HuH-7 (cell line): Measurements from ENCODE around the gene DOLK.

ENCODE experiments used
- DNase-seq: peaks from one replicate; pipeline ENCODE4 v3.0.0; 2011; ENCODE audit warnings: low spot score

The DOLK gene

DNA sequence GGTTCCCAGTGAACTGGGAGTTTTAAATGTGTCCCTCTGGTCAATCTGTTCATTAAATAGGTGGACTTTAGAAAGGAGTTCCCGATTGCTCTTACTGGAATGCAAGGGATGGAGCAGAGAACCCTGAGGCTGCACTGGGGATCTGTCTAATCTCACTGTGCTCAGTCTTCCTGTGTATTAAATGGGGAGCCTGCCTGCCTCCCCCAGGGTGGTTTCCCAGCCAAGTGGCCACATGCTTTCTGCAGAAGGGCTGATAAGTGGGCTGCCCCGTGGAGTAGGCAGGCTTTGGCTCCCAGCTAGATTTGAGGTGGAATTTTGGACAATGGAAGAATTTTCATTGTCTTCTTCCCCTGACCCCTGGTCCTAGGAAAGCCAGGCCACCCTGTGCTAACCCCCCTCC is 40.7 kb downstream of the DOLK start:
- no peak for DNase-seq

DNA sequence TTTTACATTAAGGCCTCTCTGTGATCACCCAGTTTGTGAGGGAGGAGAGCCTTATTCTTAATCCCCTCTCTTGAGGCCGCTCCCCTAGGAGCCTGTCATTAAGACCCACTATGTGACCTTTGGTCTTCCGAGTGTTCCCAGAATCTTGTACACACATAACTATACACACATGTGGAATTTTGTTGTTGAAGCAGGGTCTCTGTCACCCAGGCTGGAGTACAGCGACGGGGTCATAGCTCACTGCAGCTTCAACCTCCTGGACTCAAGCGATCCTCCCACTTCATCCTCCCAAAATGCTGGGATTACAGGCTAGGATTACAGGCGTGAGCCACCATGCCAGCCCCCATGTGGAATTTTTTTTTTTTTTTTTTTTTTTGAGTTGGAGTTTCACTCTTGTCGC is 41.4 kb downstream of the DOLK start:
- no peak for DNase-seq

DNA sequence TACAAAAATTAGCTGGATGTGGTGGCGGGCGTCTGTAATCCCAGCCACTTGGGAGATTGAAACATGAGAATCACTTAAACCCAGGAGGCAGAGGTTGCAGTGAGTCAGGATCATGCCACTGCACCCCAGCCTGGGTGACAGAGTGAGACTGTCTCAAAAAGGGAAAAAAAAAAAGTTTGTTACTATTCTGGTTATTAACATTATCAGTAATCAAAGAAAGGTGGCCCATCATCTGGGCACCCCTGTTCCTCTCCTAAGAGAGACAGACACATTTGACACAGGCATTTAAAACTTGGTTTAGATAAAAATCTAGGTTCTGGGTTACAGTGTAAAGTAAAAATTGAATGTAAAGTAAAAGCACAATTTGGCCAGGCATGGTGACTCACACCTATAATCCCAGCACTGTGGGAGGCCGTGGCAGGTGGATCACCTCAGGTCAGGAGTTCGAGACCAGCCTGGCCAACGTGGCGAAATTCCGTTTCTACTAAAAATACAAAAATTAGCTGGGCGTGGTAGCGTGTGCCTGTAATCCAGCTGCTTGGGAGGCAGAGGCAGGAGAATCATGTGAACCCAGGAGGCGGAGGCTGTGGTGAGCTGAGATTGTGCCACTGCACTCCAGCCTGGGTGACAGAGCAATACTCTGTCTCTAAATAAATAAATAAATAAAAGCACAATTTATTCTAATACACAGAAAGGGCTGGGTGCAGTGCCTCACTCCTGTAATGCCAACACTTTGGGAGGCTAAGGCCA is 43.4 kb downstream of the DOLK start:
- DNase-seq: no peak

DNA sequence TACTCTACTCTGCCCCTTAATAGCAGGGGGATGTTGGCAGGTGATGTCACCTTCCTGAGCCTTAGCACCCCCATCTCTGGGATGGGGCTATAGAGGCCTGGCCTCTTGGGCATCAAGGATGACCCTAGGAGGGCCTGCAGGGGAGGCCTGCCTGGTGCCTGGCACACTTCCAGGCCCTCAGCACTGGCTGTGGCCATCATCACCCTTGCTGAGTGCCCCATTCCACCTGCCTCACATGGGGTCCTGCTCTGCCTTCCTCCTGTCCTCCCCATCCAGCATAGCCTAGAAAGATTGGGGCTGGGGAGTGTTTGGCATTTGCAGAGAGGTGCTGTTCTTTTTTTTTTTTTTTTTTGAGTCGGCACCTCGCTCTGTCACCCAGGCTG is 44.3 kb downstream of the DOLK start:
- DNase-seq: no peak

DNA sequence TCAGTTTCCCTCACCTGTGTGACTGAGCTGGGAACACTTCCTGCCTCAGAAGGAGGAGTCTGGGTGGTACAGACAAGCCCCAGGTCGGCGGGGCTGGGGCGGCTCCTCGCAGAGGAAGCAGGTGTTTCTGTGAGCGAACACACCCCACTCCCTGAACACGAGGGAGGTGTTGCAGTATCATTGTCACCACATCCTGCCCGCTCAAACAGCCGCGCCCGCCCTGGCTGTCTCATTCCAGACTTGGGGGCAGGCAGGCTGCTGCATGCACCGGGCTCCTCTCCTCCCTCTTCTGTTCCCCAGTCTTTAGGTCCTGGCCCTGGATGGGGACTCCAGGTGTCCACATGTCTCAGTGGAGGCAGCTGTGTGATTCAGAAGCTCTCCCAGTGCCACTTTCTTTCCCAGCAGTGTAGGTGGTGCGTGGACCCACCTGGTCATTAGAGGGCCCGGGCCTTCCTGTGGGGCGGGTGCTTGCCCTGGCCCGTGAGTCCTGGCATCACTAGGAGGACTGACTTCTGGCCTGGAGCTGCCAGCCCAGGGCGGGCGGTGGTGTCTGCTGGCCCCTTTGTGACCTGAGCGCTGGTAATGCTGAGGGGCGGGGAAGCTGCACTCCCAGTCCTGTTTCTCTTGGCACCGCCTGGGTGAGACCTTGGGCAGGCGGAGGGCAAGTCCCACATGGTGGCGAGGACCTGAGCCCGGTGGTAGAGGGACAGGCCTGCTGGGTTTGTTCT is 44.9 kb downstream of the DOLK start:
- DNase-seq: no peak

DNA sequence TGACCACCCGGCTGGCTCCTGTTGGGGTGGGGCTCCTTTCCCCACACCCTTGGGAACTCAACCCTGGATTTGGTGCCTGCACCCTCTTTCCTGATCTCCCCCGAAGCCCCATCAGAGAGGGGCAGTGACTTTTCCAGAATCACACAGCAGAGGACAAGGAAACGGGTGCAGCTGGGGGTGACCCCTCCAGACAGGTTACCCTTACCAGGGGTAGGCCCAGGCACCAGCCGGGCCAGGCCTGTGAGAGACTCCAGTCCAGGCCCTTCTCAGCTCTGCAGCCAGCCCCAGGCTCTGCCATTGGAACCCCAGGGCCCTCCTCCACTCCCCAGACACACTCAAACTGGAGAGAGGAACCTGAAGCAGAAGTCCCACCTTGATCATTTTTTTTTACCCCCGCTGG is 45.6 kb downstream of the DOLK start:
- DNase-seq: no peak

DNA sequence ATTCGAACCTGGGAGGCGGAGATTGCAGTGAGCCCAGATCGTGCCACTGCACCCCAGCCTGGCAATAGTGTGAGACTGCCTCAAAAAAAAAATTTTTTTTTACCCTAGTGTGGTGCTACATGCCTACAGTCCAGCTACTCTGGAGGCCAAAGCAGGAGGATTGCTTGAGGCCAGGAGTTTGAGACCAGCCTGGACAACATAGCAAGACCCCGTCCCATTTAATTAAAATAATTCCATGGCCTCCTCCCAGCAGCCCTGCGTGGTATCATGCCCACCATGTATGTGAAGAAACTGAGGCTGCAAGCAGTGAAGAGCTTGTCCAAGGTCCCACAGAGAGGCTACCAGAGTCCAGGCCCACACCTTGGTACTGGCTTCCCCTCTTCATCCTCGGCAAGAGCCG is 46.0 kb downstream of the DOLK start:
- DNase-seq: no peak

DNA sequence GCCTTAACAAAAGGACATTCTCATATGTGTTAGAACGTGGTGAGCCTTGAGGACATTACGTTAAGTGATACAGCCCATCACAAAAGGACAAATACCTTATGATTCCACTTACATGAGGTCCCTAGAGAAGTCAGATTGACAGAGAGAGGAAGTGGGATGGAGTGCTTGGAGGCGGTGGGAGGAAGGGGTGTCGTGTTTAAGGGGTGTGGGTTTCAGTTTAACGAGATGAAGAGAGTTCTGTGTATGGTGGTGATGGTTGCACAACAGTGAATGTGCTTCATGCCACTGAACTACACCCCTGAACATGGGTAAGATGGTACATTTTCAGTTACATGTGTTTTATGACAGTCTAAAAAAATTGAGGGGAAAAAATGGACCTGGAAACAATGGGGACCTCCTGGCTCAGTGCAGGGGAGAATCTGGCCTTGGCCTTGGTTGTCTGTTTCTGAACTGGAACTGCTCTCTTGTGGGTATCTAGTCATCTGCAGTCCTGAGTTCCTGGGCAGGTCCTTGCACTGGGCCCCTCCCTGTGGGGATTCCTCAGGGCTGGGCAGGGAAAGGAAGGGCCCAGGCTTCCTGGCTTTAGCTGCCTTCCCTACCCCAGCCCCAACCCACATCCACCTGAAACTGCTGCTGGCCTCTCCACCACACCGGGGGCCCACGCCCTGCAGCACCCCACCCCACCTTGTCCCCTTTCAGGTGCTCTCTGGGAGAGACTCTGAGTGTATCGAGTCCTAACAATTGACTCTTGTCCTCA is 47.7 kb downstream of the DOLK start:
- no peak for DNase-seq

DNA sequence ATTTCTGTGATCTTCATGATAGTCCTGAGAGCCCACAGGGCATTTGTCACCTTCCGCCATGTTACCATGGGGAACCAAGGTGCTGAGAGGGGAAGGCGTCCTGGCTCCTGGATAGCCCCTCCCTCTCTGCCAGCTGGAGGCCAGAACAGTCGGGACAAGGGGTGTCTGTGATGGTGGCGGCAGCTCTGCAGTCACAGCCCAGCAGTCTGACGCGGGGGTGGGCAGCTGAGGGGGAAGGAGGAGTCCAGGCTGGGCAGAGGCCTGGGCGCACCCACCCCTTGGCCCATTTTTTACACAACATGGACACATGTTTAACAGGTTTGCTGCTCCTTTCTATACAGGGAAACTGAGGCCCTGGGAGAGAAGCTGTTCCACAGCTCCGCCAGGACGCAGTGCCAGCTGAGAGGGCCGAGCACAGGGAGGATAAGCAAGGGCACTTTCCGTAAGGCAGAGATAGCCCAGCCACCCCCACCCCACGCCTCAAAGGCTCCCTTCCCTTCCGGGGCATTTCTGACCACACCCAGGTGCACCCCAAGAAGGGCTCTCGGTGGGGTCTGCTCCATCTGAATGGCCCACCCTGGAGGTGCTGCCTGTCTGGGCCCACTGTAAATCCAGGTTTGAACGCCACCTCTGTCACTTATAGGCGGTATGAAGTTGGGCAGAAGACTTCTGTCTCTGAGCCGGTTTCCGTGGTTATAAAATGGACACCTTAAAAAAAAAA is 48.4 kb downstream of the DOLK start:
- no peak for DNase-seq

DNA sequence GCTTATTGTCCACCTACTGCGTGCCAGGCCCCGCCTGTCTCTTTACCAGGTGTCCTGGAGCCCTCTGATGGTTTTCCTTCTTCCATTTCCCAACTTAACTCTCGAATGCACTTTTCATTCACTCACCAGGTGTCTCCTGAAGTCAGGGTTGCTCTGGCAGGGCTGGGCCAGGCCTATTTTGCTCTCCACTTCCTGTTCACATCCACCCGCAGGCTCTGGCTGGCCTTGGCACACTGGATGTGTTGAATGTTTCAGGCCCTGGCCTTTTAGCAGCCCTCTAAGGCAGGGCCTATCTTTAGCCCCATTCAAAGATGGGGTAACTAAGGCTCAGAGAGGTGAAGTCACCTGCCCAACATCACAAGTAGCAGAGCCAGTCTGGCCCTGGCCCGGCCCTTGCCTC is 49.0 kb downstream of the DOLK start:
- no peak for DNase-seq

DNA sequence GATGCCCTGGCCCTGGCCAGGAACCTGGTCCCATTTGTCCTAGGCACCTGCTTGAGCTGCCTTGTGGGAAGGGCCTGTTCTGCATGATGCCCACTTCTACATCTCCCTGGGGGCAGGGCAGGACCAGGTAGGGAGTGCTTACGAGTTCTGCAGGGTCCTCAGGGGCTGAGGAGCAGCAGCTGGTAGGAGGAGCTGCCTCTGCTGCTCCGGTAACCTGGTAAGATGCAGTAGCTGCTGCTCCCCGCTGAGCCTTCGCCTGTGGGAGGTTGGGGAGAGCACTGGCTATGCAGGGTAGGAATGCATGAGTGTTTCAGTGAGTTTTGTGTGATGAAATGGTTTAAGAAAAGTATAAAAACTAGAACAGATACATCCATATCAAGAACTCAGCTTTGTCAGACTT is 51.8 kb downstream of the DOLK start:
- DNase-seq: no peak
